GM23338 (cell line): ENCODE data around the gene SRXN1.

ENCODE experiments used
- CREB1 ChIP-seq: fragments of 250-450 bp; sonication (Bioruptor Pico); IDR thresholded peaks from 2 replicates; pipeline ENCODE4 v1.5.0; 2020; ENCODE audit warnings: low read depth, mild to moderate bottlenecking, moderate library complexity
- EZH2 ChIP-seq: fragments of 200-600 bp; sonication (generic); IDR thresholded peaks from one replicate; pipeline ENCODE4 v1.8.0; 2017; ENCODE audit warnings: antibody characterized with exemption, mild to moderate bottlenecking, low read depth; ENCODE audit not compliant: unreplicated experiment
- EZH2phosphoT487 ChIP-seq: fragments of 200-600 bp; sonication (generic); IDR thresholded peaks from one replicate; pipeline ENCODE4 v1.8.1; 2018; ENCODE audit warnings: antibody characterized with exemption; ENCODE audit not compliant: unreplicated experiment
- JUNB ChIP-seq: IDR thresholded peaks from one replicate; pipeline ENCODE4 v1.6.1; 2016; ENCODE audit warnings: antibody characterized with exemption; ENCODE audit not compliant: unreplicated experiment
- POLR2AphosphoS5 ChIP-seq: IDR thresholded peaks from 2 replicates; pipeline ENCODE4 v1.6.1; 2016; ENCODE audit warnings: antibody characterized with exemption, low read depth
- TF ChIP-seq, protein P1 (sequence below), 2 experiments: fragments of 200-600 bp in 1 of 2; sonication (generic) in 1 of 2; conservative IDR thresholded peaks; 2 replicates each; pipeline versions ENCODE4 v1.5.1 to v1.6.1; 2016 to 2017; ENCODE audit warnings: antibody characterized with exemption in 2 of 2, low read depth in 2 of 2, mild to moderate bottlenecking in 2 of 2, moderate library complexity in 1 of 2
- TF ChIP-seq, protein P2 (sequence below): IDR thresholded peaks from one replicate; pipeline ENCODE4 v1.6.1; 2018; ENCODE audit warnings: antibody characterized with exemption; ENCODE audit not compliant: unreplicated experiment
- TF ChIP-seq, protein P3 (sequence below): fragments of 250-450 bp; sonication (Bioruptor Pico); IDR thresholded peaks from 2 replicates; pipeline ENCODE4 v1.5.0; 2020; ENCODE audit warnings: mild to moderate bottlenecking, moderate library complexity

DNA sequence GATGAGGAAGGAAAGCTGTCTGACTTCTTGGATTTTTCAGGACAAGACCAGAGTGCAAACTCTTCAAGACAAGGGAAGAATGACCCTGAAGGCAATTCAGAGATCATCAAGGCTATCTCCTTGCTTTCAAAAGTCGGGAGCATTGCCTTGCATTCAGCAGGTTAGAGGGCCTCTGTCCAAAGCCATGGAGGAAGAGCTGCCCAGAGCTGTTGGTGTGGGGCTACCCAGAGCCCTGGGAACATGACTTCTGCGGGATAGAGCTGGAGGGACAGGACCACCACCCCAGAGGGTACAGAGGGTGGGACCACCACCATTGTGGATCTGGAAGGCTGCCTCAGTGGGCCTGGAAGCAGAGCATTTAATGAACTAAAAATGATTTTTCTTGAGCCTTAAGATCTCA is 5.2 kb upstream of the SRXN1 start:
- TF ChIP-seq, protein P1, sequence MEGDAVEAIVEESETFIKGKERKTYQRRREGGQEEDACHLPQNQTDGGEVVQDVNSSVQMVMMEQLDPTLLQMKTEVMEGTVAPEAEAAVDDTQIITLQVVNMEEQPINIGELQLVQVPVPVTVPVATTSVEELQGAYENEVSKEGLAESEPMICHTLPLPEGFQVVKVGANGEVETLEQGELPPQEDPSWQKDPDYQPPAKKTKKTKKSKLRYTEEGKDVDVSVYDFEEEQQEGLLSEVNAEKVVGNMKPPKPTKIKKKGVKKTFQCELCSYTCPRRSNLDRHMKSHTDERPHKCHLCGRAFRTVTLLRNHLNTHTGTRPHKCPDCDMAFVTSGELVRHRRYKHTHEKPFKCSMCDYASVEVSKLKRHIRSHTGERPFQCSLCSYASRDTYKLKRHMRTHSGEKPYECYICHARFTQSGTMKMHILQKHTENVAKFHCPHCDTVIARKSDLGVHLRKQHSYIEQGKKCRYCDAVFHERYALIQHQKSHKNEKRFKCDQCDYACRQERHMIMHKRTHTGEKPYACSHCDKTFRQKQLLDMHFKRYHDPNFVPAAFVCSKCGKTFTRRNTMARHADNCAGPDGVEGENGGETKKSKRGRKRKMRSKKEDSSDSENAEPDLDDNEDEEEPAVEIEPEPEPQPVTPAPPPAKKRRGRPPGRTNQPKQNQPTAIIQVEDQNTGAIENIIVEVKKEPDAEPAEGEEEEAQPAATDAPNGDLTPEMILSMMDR (conservative IDR thresholded peaks at IDR 0.05; ENCODE audit: low read depth in 2 of 2) = no peak
- TF ChIP-seq, protein P2, sequence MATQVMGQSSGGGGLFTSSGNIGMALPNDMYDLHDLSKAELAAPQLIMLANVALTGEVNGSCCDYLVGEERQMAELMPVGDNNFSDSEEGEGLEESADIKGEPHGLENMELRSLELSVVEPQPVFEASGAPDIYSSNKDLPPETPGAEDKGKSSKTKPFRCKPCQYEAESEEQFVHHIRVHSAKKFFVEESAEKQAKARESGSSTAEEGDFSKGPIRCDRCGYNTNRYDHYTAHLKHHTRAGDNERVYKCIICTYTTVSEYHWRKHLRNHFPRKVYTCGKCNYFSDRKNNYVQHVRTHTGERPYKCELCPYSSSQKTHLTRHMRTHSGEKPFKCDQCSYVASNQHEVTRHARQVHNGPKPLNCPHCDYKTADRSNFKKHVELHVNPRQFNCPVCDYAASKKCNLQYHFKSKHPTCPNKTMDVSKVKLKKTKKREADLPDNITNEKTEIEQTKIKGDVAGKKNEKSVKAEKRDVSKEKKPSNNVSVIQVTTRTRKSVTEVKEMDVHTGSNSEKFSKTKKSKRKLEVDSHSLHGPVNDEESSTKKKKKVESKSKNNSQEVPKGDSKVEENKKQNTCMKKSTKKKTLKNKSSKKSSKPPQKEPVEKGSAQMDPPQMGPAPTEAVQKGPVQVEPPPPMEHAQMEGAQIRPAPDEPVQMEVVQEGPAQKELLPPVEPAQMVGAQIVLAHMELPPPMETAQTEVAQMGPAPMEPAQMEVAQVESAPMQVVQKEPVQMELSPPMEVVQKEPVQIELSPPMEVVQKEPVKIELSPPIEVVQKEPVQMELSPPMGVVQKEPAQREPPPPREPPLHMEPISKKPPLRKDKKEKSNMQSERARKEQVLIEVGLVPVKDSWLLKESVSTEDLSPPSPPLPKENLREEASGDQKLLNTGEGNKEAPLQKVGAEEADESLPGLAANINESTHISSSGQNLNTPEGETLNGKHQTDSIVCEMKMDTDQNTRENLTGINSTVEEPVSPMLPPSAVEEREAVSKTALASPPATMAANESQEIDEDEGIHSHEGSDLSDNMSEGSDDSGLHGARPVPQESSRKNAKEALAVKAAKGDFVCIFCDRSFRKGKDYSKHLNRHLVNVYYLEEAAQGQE = no peak
- TF ChIP-seq POLR2AphosphoS5 (no peak), EZH2 (no peak), JUNB (no peak), CREB1 (no peak), EZH2phosphoT487 (no peak)
- TF ChIP-seq, protein P3, sequence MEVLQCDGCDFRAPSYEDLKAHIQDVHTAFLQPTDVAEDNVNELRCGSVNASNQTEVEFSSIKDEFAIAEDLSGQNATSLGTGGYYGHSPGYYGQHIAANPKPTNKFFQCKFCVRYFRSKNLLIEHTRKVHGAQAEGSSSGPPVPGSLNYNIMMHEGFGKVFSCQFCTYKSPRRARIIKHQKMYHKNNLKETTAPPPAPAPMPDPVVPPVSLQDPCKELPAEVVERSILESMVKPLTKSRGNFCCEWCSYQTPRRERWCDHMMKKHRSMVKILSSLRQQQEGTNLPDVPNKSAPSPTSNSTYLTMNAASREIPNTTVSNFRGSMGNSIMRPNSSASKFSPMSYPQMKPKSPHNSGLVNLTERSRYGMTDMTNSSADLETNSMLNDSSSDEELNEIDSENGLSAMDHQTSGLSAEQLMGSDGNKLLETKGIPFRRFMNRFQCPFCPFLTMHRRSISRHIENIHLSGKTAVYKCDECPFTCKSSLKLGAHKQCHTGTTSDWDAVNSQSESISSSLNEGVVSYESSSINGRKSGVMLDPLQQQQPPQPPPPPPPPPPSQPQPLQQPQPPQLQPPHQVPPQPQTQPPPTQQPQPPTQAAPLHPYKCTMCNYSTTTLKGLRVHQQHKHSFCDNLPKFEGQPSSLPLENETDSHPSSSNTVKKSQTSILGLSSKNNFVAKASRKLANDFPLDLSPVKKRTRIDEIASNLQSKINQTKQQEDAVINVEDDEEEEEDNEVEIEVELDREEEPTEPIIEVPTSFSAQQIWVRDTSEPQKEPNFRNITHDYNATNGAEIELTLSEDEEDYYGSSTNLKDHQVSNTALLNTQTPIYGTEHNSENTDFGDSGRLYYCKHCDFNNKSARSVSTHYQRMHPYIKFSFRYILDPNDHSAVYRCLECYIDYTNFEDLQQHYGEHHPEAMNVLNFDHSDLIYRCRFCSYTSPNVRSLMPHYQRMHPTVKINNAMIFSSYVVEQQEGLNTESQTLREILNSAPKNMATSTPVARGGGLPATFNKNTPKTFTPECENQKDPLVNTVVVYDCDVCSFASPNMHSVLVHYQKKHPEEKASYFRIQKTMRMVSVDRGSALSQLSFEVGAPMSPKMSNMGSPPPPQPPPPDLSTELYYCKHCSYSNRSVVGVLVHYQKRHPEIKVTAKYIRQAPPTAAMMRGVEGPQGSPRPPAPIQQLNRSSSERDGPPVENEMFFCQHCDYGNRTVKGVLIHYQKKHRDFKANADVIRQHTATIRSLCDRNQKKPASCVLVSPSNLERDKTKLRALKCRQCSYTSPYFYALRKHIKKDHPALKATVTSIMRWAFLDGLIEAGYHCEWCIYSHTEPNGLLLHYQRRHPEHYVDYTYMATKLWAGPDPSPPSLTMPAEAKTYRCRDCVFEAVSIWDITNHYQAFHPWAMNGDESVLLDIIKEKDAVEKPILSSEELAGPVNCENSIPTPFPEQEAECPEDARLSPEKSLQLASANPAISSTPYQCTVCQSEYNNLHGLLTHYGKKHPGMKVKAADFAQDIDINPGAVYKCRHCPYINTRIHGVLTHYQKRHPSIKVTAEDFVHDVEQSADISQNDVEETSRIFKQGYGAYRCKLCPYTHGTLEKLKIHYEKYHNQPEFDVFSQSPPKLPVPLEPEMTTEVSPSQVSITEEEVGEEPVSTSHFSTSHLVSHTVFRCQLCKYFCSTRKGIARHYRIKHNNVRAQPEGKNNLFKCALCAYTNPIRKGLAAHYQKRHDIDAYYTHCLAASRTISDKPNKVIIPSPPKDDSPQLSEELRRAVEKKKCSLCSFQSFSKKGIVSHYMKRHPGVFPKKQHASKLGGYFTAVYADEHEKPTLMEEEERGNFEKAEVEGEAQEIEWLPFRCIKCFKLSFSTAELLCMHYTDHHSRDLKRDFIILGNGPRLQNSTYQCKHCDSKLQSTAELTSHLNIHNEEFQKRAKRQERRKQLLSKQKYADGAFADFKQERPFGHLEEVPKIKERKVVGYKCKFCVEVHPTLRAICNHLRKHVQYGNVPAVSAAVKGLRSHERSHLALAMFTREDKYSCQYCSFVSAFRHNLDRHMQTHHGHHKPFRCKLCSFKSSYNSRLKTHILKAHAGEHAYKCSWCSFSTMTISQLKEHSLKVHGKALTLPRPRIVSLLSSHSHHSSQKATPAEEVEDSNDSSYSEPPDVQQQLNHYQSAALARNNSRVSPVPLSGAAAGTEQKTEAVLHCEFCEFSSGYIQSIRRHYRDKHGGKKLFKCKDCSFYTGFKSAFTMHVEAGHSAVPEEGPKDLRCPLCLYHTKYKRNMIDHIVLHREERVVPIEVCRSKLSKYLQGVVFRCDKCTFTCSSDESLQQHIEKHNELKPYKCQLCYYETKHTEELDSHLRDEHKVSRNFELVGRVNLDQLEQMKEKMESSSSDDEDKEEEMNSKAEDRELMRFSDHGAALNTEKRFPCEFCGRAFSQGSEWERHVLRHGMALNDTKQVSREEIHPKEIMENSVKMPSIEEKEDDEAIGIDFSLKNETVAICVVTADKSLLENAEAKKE (CRISPR knock-in tag) = 0 out of 2 replicates have a peak, but pooled peaks have one; percentile 52
